Stimulated activated CD8-positive, alpha-beta memory T cell treated with anti-CD3 and anti-CD28 coated beads, Interleukin-15, amount 100 ng/mL, for 1 hour (primary cell): ENCODE data around the gene DPEP2NB.
"Not testable (repeated sequence)": the region's sequence is repeated elsewhere in the genome, so short reads cannot be mapped to it uniquely, and the experiment has no call there.

Source experiments
- DNase-seq: peaks from one replicate; pipeline ENCODE4 v3.0.0-alpha.2; 2020; ENCODE audit warnings: low read depth

The DPEP2NB gene

DNA sequence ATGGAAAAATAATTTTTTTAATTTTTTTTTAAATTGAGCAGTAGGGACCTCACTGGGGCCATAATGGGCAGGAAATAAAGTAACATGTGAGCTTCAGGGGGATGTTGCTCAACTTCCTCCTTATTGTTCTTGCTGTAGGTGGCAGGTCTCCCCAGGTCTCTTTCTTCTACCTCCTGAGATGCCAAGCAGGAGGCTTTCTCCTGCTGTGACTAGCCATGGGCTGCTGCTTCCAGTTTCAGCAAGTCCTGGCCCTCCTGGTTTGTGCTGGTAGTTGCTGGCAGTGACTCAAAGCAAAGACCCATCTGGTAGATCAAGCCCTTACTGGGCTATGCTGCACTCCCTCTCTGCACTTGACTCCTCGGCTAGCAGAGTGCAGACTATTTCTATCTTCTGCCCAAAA, 2.3 kb downstream of the DPEP2NB start:
- no peak for DNase-seq

DNA sequence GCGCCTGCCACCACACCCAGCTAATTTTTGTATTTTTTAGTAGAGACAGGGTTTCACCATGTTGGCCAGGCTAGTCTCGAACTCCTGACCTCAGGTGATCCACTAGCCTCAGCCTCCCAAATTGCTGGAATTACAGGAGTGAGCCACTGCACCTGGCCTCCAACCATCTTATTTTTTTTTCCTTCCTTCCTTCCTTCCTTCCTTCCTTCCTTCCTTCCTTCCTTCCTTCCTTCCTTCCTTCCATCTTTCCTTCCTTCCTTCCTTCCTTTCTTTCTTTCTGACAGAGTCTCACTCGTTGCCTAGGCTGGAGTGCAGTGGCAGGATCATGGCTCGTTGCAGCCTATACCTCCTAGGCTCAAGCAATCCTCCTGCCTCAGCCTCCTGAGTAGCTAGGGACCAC, 5.8 kb downstream of the DPEP2NB start:
- DNase-seq, result not testable (repeated sequence)

DNA sequence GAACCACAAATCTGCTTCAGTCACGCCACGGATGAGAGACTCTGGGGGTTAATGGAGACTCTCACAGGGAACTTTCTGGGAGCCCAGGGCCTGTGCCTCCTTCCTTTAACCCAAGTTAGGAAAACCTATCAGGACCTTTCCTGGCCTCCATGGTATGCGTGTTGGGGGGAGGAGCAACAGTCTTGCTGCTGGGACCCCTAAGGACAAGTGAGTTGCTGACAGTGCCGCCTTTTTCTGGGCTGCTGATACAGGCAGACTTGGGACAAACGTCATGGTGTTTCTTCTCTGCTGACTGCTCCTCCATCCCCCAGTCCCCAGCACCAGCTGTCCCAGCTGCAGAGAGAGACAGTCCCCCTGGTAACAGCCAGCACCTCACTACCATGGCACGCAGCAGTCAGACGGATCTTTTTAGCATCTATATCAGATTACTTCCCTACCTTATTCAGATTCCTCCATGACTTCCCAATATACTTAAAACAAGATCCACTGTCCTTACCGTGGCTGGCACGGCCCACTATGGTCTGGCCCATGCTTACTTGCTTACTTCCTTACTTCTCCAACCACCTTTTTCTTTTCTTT, 6.5 kb downstream of the DPEP2NB start:
- no peak for DNase-seq

DNA sequence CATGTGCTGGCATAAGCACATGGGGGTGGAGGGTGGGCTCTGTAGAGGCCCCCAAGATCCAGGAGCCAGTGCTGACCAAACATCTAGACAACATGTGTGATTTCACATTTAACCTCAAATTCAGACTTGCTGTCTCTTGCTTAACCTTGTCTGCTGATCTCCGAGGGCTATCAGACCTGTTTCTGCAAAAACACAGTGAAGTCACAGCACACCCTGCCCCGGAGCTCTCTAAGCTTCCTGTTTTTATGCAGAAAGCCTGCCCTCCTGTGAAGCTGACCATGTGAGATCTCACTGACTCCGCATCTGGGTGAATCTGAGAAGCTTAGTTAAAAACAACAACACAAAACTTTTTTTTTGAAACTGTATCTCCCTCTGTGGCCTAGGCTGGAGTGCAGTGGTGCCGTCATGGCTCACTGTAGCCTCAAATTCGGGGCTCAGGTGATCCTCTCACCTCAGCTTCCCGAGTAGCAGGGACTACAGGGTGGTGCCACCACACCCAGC, 9.9 kb downstream of the DPEP2NB start:
- DNase-seq, result no peak

DNA sequence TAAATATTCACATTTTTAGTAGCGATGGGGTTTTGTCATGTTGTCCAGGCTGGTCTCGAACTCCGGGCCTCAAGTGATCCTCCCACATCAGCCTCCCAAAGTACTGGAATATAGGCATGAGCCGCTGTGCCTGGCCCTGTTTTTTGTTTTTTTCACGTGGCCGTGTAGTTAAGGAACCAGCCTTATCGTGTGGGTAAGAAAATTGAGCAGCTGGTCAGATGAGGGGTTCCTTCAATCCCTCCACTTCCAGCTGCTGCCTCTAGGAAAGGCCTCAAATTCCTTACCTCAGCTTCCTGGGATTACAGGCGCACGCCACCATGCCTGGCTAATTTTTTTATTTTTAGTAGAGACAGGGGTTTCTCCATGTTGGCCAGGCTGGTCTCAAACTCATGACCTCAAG, 10.5 kb downstream of the DPEP2NB start:
- DNase-seq, result no peak

DNA sequence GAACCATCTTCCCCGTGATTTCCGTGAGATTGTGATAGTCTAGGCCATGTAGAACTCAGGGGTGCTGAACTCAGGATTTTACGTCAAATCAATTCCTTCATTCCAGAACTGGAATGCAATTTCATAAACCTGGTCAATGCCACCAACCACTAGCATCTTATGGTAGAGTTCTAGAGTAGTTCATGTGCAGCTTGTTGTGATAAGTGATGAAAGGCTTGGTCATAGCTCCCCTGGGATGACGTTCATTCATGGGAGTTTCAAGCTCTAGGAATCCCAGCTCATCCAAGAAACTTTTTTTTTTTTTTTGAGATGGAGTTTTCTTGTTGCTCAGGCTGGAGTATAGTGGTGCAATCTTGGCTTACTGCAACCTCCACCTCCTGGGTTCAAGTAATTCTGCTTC, 12.7 kb downstream of the DPEP2NB start:
- DNase-seq, result no peak

DNA sequence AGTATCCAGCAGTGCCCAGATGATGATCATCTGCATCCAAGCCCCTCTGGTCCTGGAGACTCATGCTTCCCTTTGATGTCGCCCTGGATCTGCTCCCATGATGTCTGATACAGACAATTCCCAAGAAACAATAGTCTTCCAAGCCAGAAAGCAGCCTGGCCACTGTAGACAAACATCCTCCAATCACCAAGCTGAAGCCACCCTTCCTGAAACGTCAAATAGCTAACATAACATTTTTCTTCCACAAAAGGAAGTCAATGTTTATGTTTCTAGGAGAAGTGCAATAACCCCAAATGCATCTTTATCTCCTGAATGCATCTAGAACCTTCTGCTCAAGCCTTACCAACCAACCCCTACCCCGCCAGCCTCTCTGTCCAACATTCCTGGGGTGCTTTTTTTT, 15.3 kb downstream of the DPEP2NB start:
- no peak for DNase-seq

DNA sequence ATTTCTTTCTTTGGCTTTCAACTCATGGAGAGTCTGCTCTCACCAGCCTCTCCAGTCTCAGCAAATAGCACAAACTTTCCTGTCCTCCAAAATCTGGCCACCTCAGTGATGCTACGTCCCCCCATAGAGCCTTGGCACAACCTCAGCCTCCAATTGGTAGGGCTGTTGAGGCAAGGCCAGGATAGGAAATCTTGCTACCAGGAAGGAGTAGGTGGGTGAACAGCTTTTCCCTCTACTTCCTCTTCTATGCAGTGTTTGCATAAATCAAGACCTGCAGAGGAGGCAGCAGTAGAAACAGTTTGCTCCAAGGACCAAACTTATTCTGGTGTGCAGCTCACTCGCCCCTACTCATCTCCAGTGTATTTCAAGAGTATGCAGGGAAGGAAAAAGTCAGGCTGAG, 15.7 kb downstream of the DPEP2NB start:
- no peak for DNase-seq

DNA sequence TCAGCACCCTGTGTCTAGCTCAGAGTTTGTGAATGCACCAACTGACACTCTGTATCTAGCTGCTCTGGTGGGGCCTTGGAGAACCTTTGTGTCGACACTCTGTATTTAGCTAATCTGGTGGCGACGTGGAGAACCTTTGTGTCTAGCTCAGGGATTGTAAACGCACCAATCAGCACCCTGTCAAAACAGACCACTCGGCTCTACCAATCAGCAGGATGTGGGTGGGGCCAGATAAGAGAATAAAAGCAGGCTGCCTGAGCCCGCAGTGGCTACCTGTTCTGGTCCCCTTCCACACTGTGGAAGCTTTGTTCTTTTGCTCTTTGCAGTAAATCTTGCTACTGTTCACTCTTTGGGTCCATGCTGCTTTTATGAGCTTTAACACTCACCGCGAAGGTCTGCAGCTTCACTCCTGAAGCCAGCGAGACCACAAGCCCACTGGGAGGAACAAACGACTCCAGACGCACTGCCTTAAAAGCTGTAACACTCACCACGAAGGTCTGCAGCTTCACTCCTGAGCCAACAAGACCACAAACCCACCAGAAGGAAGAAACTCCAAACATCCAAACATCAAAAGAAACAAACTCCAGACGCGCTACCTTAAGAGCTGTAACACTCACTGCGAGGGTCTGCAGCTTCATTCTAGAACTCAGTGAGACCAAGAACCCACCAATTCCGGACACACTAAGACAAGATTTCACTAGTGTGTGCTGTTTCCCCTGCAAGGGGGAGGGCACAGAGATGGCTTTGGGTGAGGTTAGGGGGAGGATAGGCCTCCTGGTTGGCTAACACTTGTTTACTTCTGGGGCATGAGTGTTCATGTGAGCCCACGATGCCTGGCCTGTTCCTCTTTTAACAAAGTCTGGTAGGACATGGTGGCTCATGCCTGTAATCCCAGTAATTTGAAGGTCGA, 16.7 kb downstream of the DPEP2NB start, which contains the start of gene DPEP2:
Gene DPEP2, minus strand, starts transcription at position 706 of the 910 bp plus-strand sequence. CDS start 6,272 bp downstream, outside the sequence.
- not testable (repeated sequence) for DNase-seq

DNA sequence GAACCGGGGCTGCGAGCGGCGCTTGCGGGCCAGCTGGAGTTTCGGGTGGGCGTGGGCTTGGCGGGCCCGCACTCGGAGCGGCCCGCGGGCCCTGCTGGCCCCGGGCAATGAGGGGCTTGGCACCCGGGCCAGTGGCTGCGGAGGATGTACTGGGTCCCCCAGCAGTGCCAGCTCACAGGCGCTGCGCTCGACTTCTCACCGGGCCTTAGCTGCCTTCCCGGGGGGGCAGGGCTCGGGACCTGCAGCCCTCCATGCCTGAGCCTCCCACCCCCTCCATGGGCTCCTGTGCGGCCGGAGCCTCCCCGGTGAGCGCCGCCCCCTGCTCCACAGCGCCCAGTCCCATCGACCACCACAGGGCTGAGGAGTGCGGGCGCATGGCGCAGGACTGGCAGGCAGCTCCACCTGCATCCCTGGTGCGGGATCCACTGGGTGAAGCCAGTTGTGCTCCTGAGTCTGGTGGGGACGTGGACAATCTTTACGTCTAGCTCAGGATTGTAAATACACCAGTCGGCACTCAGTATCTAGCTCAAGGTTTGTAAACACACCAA, 17.4 kb downstream of the DPEP2NB start:
- not testable (repeated sequence) for DNase-seq

DNA sequence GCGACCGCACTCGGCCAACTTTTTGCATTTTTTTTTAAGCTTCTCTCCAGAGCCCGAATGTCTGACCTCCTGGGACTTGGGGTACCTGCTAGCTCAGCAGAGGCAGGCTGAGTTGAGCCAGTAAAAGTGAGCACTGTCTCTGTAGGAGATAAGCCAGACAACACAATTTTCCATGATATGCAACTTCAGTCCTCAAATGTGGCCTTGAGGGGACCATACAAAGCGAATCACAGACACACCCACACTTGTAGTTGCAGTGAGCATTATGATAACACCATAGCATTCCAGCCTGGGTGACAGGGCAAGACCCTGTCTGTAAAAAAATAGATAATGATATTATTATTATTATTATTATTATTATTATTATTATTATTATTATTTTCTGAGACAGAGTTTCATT, 19.0 kb downstream of the DPEP2NB start:
- DNase-seq, result no peak

DNA sequence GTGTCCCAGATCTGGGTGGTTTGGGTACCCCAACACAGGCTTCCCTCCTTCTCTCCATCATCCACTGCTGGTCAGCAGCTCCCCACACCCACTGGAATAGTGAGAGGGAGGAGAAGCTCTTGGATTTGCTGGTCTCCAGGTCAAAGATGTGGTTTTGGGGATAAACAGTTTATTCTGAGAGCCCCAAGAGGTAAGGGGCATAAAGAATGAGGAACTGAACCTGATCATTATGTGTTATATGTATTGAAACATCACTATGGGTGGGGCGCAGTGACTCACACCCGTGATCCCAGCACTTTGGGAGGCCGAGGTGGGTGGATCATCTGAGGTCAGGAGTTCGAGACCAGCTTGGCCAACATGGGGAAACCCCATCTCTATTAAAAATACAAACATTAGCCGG, 20.3 kb downstream of the DPEP2NB start:
- DNase-seq, result no peak

DNA sequence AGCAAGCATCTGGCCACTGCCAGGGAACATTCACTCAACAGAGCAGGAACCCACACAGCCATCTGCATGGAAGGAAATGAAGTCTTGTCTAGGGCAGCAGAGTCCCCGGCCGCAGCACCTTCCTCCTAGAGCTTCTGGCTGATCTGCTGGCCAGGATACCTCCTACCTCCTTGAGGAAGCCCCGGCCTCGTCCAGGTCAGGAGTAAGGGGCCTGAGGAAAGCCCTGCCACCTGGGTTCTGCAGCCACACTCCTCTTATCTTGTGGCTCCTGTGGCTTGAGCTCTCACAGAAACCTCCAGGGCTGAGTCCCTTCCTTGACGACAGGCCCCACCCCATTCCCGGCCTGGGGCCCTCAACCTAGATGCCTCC, 21.7 kb downstream of the DPEP2NB start:
- not testable (repeated sequence) for DNase-seq

DNA sequence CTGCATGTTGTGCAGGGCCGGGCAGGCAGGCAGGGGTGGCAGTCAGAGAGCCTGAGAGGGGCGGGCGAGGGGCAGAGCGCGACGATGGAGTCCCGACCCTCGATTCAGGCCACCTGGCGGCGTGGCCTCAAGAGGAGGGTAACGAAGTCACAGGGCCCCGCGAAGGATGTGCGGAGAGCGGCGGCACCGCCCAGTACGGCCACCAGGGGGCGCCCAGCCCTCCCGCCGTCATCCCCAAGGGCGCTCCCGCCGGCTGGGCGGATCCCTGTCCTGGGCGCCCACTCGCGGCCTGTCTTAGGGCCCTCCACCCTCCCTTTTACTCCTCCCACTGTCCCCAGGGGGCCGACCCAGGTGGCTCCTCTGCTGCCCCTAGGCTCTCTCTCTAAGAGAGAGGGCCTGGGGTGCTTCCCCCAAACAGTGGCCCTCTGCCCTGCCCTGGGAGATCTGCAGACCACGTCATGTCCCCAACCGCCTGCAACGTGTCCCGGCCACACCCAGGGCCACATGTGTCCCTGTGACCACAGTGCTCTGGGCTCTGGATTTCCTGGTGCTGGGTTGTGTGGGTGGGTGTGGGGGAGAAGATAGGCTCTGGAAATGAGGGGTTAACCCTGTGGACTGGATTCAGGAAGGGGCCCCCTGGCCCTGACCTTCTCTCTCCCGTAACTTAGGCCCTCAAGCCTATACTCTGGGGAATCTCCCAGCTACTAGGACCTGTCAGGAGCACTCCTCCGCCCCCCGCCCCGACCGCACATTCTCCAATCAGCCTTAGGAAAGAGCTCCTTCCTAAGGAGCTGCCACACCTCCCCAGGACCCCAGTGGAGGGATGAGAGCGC, 22.3 kb downstream of the DPEP2NB start:
- DNase-seq, result peak; percentile 51

DNA sequence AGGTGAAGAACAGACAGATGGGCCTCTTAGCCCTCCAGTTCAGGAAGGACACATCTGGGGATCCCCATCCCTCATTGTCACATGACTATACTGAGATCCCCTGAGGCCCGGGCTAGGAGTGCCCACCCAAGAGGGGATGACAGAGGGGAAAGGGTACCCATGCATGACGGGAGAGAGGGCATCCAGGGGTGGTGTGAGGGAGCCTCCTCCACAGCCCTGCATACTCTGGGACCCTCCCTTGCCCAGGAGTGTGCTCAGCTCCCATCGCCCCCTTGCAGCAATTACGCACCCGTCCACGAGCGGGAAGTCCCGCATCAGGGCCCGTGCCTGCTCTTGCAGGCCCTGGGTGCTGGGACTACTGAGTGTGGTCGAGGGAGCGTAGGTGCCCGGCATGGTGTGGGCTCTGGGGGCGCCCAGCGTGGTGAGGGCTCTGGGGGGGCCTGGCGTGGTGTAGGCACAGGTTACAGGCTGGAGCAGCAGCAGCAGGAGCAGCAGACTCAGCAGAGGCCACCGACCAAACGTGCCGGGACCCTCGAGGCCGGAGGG, 23.0 kb downstream of the DPEP2NB start:
- no peak for DNase-seq

DNA sequence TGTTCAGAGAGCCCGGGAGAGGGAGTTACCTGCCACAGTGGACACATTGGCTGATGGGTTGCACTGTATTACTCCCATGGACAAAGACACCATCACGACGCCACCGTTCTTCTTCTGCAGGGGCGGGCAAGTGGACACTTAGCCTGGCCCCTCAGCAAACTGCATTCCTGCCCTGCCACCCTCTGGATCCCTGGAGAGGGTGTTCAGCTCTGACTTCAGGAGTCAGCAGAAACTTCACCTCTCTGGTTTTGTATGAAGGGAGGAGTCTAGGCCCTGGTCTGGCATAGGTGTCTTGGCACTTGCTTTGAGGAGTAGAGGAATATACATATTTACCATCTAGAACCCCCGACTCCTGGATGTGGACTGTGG, 25.7 kb downstream of the DPEP2NB start:
- no peak for DNase-seq

DNA sequence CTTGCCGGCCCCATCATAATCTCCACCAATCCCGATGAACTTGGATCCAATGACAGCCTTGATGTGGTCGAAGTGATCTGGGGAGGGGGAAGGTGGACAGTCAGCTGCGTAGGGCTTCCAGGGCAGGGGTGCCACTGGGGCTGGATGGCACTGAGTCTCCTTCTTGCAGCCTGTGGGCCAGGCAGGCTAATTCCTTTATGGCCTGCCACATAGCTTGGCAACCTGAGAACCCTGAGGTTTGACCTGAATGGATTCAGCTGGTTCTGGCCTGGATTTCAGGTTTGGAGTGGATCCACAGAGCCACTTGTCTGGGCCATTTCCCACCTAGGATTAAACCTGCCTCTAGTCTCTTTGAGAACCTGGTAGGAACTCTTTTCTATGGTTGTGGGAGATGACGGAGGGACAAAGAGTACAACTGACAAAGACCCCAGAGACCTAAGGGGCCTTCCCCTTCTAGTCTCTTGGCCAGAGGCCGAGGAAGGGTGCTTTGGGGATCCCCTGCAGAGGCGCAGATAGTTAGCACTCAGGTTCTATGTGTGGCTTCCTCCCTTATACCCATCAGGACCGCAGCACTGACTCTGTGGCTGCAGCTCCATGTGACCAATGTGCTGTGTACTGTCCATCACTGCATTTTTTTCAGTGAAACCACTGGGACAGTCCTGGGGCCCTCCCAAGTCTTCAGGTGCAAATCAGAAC, 26.2 kb downstream of the DPEP2NB start:
- no peak for DNase-seq

DNA sequence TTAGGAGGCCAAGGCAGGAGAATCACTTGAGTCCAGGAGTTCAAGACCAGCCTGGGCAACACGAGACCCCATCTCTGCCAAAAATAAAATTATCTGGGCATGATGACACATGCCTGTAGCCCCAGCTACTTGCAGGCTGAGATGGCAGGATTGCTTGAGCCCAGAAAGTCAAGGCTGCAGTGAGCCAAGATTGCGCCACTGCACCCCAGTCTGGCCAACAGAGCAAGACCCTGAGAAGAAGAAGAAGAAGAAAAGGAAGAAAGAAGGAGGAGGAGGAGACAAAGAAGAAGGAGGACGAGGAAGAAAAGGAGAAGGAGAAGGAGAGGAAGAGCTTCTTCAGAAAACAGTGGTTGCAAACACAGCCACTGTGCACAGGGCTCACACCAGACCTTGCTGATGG, 27.0 kb downstream of the DPEP2NB start:
- DNase-seq, result no peak

DNA sequence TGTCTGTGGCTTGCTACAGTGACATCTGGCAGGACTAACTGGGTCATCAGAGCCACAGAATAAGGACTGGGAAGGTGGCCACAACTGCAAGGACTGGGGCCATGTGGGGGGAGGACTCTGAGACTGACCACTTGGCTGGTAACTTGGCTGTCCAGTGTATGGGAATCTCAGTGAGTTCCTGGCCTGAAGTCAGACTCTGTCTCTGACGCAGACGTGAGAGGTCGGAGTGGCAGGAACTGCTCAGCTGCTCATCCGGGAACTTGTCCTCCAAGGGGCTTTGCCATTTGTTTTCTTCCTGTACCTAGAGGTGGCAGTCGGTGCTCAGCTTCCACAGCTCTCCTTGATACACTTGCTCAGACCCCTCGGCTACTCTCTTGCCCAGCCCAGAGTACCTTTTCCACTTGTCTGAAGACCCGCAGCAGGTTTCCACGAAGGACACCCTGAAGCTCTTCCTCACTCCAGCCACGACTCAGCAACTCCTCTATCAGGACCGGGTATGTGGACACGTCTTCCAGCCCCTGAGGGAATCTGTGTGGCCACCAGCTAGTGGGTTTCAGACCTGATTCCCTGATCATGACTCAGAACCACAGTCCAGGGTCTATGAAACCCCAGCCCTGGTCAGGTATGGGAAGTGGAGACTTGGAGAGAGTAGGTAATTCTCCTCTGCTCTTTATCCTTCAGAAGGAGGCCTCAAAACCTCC, 28.1 kb downstream of the DPEP2NB start:
- no peak for DNase-seq

DNA sequence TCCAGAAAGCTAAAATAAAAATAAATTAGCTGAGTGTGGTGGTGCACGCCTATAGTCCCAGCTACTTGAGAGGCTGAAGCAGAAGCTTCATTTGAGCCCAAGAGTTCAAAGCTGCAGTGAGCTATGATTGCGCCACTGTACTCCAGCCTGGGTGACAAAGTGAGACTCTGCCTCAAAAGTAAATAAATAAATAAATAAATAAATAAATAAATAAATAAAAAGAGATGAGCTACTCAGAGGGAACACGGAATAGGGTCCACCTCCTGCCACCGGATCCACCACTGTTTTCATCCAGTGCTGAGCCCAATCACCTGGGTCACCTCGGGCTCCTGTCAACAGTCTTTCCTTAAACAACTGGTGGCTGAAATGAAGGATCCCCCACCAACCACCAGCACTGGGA, 28.8 kb downstream of the DPEP2NB start:
- no peak for DNase-seq
